CD4-positive, alpha-beta T cell (primary cell): ENCODE data around the gene GATAD2B. TPM values are rescaled to one million over a fixed set of nuclear protein-coding genes. Genes with fewer than 3 reads are reported as not detected.

Experiments
- ATAC-seq: fragments of 200-7000 bp; cut with Tn5 transposase; one replicate; pipeline ENCODE4 v1.10.0; 2022; ENCODE audit warnings: mild to moderate bottlenecking; ENCODE audit not compliant: poor library complexity
- CTCF ChIA-PET: fragments of 350-600 bp; sonication (Branson Sonifier 250); formaldehyde crosslinking; loops from one replicate; lab custom pipeline; 2021; ENCODE audit warnings: antibody characterized with exemption, inconsistent platforms; lab: Charles Lee
- POLR2A ChIA-PET: fragments of 350-600 bp; sonication (Branson Sonifier 250); formaldehyde crosslinking; loops from one replicate; lab custom pipeline; 2021; ENCODE audit warnings: antibody characterized with exemption, inconsistent platforms; lab: Charles Lee
- DNase-seq, 14 experiments: peaks; one replicate each; pipeline ENCODE4 v3.0.0-alpha.2; 2013 to 2020; ENCODE audit warnings: mixed read lengths in 2 of 14
- H3K27ac ChIP-seq, 2 donors: one replicate each; pipeline versions ENCODE4 v1.5.1 to v1.7.0; 2013; ENCODE audit warnings: low read length in 2 of 2, low read depth in 1 of 2, mild to moderate bottlenecking in 1 of 2
- H3K27me3 ChIP-seq, 2 experiments: 1 replicate in 1 of 2; 2 replicates in 1 of 2; pipeline versions ENCODE4 v1.6.1 to v1.7.0; 2013; ENCODE audit warnings: low read length in 2 of 2, control low read depth in 1 of 2, mild to moderate bottlenecking in 1 of 2, moderate library complexity in 1 of 2; ENCODE audit not compliant: insufficient read depth in 2 of 2, control insufficient read depth in 1 of 2
- H3K36me3 ChIP-seq: one replicate; pipeline ENCODE4 v1.6.1; 2013; ENCODE audit warnings: low read length, control low read depth; ENCODE audit not compliant: insufficient read depth
- H3K4me1 ChIP-seq: one replicate; pipeline ENCODE4 v1.6.1; 2013; ENCODE audit warnings: low read length, control low read depth; ENCODE audit not compliant: insufficient read depth
- H3K4me3 ChIP-seq: one replicate; pipeline ENCODE4 v1.5.1; 2013; ENCODE audit warnings: mild to moderate bottlenecking, low read length, moderate library complexity
- H3K9me3 ChIP-seq, 2 experiments: 1 replicate in 1 of 2; 2 replicates in 1 of 2; pipeline versions ENCODE4 v1.6.1 to v1.7.0; 2013; ENCODE audit warnings: low read length in 2 of 2, mild to moderate bottlenecking in 2 of 2, control low read depth in 1 of 2, moderate library complexity in 1 of 2; ENCODE audit not compliant: control insufficient read depth in 1 of 2, insufficient read depth in 1 of 2
- H3K27ac Mint-ChIP-seq: one replicate; pipeline ENCODE4 v1.8.0; 2020; ENCODE audit warnings: mixed read lengths
- H3K27me3 Mint-ChIP-seq: one replicate; pipeline ENCODE4 v1.8.0; 2021; ENCODE audit warnings: mixed read lengths
- H3K36me3 Mint-ChIP-seq: one replicate; pipeline ENCODE4 v1.8.0; 2021; ENCODE audit warnings: low read depth, mixed read lengths
- H3K4me1 Mint-ChIP-seq: one replicate; pipeline ENCODE4 v1.8.0; 2021; ENCODE audit warnings: low read depth, mixed read lengths
- H3K4me3 Mint-ChIP-seq: one replicate; pipeline ENCODE4 v1.8.0; 2020; ENCODE audit warnings: mild to moderate bottlenecking, mixed read lengths
- H3K9me3 Mint-ChIP-seq: one replicate; pipeline ENCODE4 v1.8.0; 2020; ENCODE audit warnings: mixed read lengths
- intact Hi-C, 2 experiments: fragments of 100-400 bp; cut with DNase I in 1 of 2; cut with micrococcal nuclease in 1 of 2; formaldehyde crosslinking; loops; one replicate each; pipeline versions ENCODE4 v1.15.1 to v1.9.0; 2023 to 2025; cut with DNase I, micrococcal nuclease
- microRNA-seq: library from miRNA; unstranded; fragments of <30 nt; microRNA quantifications from one replicate; pipeline ENCODE4 v1.2.0, GENCODE V29; 2021; ENCODE audit warnings: borderline microRNAs expressed, borderline replicate concordance
- total RNA-seq, 174 experiments: library from RNA in 2 of 174; stranded (reverse) in 2 of 174; gene quantifications; one replicate each; pipeline ENCODE4 v1.2.3 and lab custom pipeline; 2021 to 2026
- TF ChIP-seq, protein P1 (sequence below): fragments of 200-600 bp; IDR thresholded peaks from one replicate; pipeline ENCODE4 v1.8.0; 2022; ENCODE audit warnings: antibody characterized with exemption, mild to moderate bottlenecking

GATAD2B gene
- total RNA-seq, 2 experiments from 2014 or later, result 51.6 to 52.3 TPM

DNA sequence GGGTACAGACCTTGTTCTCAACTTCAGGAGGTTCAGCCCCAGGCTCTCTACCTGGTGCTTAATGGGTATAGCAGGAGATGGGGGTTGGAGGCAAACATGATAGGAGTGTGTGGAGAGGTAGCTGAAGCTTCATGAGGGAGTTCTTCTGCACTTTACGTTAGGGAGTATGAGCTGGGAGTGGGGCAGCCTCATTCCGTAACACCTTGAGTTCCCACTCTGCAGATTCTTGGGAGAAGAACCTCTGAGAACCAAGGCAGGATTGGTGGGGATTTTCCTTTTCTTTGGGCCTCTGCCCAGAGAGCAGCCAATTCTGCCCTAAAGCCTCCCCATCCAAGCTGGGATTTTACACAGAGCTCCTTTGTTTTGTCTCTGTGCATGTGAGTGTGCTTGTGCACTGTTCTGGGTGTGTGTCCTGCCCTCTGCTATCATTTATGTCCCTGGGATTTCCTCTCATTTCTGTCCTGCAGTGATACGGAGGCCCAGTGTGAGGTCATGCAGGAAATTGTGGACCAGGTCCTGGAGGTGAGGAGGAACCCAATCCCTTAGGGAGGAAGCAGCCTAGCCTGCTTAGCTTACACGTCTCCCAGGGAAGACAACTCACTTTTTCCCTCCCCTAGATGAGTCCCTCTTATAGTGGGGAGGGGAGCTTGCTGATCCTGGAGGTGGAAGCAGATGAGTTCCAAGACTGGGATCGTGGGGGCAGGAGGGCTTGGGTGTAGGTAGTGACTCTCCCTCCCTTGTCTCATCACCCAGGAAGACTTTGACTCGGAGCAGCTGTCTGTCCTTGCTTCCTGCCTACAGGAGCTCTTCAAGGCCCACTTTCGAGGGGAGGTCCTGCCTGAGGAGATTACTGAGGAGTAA, 159.2 kb downstream of the GATAD2B start:
- no peaks in the 10 kb centered on the region for H3K27me3 ChIP-seq
- Mint-ChIP-seq H3K36me3 (peaks cover 85% of the 10 kb centered on the region), H3K27me3 (no peaks in the 10 kb centered on the region), H3K4me3 (no peak overlapping the region), H3K4me1 (no peaks in the 10 kb centered on the region), H3K9me3 (no peaks in the 10 kb centered on the region), H3K27ac (no peak overlapping the region)
- CTCF ChIA-PET, result interaction anchor here (0.6 kb wide), 1 partner anchor 60 kb away, joined by 3 read pairs; no protein-coding TSS in a partner anchor
- peaks cover 77% of the 10 kb centered on the region for H3K36me3 ChIP-seq
- no peaks in the 10 kb centered on the region for H3K9me3 ChIP-seq
- ATAC-seq (no peak), DNase-seq (no peak)
- no peaks in the 10 kb centered on the region for H3K4me1 ChIP-seq
- POLR2A ChIA-PET, result interaction anchor here (0.6 kb wide), 1 partner anchor 166 kb away, joined by 3 read pairs; no protein-coding TSS in a partner anchor
- TF ChIP-seq, protein P1, sequence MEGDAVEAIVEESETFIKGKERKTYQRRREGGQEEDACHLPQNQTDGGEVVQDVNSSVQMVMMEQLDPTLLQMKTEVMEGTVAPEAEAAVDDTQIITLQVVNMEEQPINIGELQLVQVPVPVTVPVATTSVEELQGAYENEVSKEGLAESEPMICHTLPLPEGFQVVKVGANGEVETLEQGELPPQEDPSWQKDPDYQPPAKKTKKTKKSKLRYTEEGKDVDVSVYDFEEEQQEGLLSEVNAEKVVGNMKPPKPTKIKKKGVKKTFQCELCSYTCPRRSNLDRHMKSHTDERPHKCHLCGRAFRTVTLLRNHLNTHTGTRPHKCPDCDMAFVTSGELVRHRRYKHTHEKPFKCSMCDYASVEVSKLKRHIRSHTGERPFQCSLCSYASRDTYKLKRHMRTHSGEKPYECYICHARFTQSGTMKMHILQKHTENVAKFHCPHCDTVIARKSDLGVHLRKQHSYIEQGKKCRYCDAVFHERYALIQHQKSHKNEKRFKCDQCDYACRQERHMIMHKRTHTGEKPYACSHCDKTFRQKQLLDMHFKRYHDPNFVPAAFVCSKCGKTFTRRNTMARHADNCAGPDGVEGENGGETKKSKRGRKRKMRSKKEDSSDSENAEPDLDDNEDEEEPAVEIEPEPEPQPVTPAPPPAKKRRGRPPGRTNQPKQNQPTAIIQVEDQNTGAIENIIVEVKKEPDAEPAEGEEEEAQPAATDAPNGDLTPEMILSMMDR, result no peak
- no peak overlapping the region for H3K27ac ChIP-seq
- H3K4me3 ChIP-seq, result no peak overlapping the region
- intact Hi-C loops, result no loop called here

DNA sequence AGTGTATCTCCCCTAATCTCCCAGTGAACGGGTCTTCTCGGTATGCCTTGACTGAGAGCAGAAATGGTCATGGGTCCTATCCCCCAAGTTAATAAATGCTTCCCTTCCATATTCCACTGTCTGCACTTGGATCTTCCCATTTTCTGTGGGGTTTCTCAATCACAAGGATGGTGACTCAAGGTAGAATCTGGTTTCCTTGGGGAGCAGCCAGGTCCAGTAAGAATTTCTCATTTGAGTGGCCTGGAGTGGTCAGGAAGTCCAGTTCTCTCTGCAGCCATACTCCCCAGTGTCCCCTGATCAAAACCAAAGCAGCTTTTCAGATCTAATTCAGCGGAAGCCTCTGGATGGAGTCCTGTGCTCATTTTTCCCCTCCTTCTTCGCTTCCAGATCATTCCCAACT, 162.3 kb downstream of the GATAD2B start:
- H3K9me3 ChIP-seq, result no peaks in the 10 kb centered on the region
- Mint-ChIP-seq H3K9me3 (no peaks in the 10 kb centered on the region), H3K4me1 (no peaks in the 10 kb centered on the region), H3K27ac (no peak overlapping the region), H3K36me3 (peaks cover 78% of the 10 kb centered on the region), H3K27me3 (no peaks in the 10 kb centered on the region), H3K4me3 (no peak overlapping the region)
- H3K27me3 ChIP-seq, result no peaks in the 10 kb centered on the region
- peaks cover 80% of the 10 kb centered on the region for H3K36me3 ChIP-seq
- no peak overlapping the region for H3K4me3 ChIP-seq
- CTCF ChIA-PET, result no interaction called here
- intact Hi-C loops, result no loop called here
- no peak overlapping the region for H3K27ac ChIP-seq
- no peaks in the 10 kb centered on the region for H3K4me1 ChIP-seq
- DNase-seq, result no peak
- POLR2A ChIA-PET, result no interaction called here
- TF ChIP-seq, protein P1, result no peak
- ATAC-seq, result no peak

Small RNA genes lying within 50 kb of the gene (microRNA-seq; reads per million reads assigned to microRNA genes)
- gene MIR6737, result not detected

Other genes starting within 250 kb of the GATAD2B start
- not detected for gene NPR1, start 244.3 kb downstream of the GATAD2B start, total RNA-seq
- gene INTS3, start 194.9 kb downstream of the GATAD2B start, total RNA-seq, result 10 to 100 TPM; 24.9 to 27.4 TPM
- gene SLC27A3, start 147.6 kb downstream of the GATAD2B start, total RNA-seq, result 1 to 10 TPM; 3.8 to 4.4 TPM
- 10 to 100 TPM; 87.0 to 98.7 TPM for gene DENND4B, start 23.7 kb upstream of the GATAD2B start, total RNA-seq
- gene CRTC2, start 35.6 kb upstream of the GATAD2B start, total RNA-seq, result 100 to 1,000 TPM; 147 to 152 TPM
- 1 to 10 TPM; 6.4 to 6.9 TPM for gene SLC39A1, start 40.6 kb upstream of the GATAD2B start, total RNA-seq
- gene CREB3L4, start 44.9 kb upstream of the GATAD2B start, total RNA-seq, result 1 to 10 TPM; 2.9 to 3.9 TPM
- gene JTB, start 54.7 kb upstream of the GATAD2B start, total RNA-seq, result 10 to 100 TPM; 80.4 to 80.9 TPM
- under 1 TPM; 0.28 to 0.30 TPM for gene RAB13, start 63.4 kb upstream of the GATAD2B start, total RNA-seq
- 1,000 to 10,000 TPM; 7,636 to 8,442 TPM for gene RPS27, start 67.8 kb upstream of the GATAD2B start, total RNA-seq
- gene NUP210L, start 232.1 kb upstream of the GATAD2B start, total RNA-seq, result under 1 TPM; 0.03 to 0.08 TPM